ENCODE results near the gene MPV17. TPM values are rescaled to one million over a fixed set of nuclear protein-coding genes. Genes with fewer than 3 reads are reported as not detected.

Gene MPV17
- total RNA-seq, 1 experiment from 2014 or later, result 59.4 TPM

DNA sequence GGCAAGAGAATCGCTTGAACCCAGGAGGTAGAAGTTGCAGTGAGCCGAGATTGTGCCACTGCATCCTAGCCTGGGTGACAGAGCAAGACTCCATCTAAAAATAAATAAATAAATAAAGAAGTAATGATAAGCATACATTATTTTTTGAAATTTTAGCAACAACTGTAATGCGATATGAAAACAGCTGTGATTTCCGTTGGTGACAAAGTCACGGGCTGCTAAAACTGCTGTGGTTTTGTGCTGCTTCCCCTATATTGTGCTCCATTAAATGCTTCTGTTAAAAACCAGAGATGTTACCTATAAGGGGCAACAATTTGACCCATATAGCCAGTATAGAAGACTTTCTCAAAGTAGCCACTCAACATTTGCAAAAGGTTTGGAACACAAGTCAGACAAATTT, 32.3 kb downstream of the MPV17 start:
- TF ChIP-seq, protein P1, sequence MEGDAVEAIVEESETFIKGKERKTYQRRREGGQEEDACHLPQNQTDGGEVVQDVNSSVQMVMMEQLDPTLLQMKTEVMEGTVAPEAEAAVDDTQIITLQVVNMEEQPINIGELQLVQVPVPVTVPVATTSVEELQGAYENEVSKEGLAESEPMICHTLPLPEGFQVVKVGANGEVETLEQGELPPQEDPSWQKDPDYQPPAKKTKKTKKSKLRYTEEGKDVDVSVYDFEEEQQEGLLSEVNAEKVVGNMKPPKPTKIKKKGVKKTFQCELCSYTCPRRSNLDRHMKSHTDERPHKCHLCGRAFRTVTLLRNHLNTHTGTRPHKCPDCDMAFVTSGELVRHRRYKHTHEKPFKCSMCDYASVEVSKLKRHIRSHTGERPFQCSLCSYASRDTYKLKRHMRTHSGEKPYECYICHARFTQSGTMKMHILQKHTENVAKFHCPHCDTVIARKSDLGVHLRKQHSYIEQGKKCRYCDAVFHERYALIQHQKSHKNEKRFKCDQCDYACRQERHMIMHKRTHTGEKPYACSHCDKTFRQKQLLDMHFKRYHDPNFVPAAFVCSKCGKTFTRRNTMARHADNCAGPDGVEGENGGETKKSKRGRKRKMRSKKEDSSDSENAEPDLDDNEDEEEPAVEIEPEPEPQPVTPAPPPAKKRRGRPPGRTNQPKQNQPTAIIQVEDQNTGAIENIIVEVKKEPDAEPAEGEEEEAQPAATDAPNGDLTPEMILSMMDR (conservative IDR thresholded peaks at IDR 0.05), result no peak
- WGBS (ENCODE audit: extremely low coverage, insufficient read length, low lambda C conversion rate), result no CpG with 5 or more reads among the region's 5 CpGs
- Histone ChIP-seq H3K4ac (ENCODE audit: low read depth, low read length) (no peak overlapping the region), H4K5ac (ENCODE audit: insufficient read length, low read depth, low read length) (no peak overlapping the region), H3K79me1 (ENCODE audit: insufficient read depth, low read depth, low read length, poor library complexity, severe bottlenecking) (no peaks in the 10 kb centered on the region), H3K18ac (ENCODE audit: insufficient read length, low read depth, low read length) (no peak overlapping the region), H3K9ac (ENCODE audit: extremely low read depth, insufficient read length, low read length) (no peak overlapping the region), H3K23ac (ENCODE audit: insufficient read length, low read depth, low read length) (no peak overlapping the region), H3K56ac (ENCODE audit: insufficient read length, low read depth, low read length) (no peak overlapping the region), H3K27ac (ENCODE audit: insufficient read length, low read depth, low read length) (no peak overlapping the region), H2BK12ac (ENCODE audit: insufficient read length, low read depth, low read length) (no peak overlapping the region), H3K9me3 (ENCODE audit: control insufficient read depth, low read depth, low read length) (no peaks in the 10 kb centered on the region), H2BK15ac (ENCODE audit: low read depth, low read length) (no peak overlapping the region), H3T11ph (ENCODE audit: low read length) (no peak overlapping the region), H3K4me1 (ENCODE audit: insufficient read depth, low read length) (no peaks in the 10 kb centered on the region; the same call in 1 of the 2 replicates), H2AFZ (ENCODE audit: low read length) (no peak overlapping the region), H3K79me2 (ENCODE audit: insufficient read depth, low read length) (no peaks in the 10 kb centered on the region), H2BK120ac (ENCODE audit: low read depth, low read length, poor library complexity, severe bottlenecking) (no peak overlapping the region), H2BK5ac (ENCODE audit: insufficient read length, low read length) (no peak overlapping the region), H4K20me1 (ENCODE audit: control insufficient read depth, insufficient read depth, insufficient read length) (no peaks in the 10 kb centered on the region), H2AK5ac (ENCODE audit: insufficient read length, low read length) (no peak overlapping the region), H3K4me2 (ENCODE audit: insufficient read depth, insufficient read length, low read length) (no peak overlapping the region), H3K23me2 (ENCODE audit: insufficient read length, low read depth, low read length, poor library complexity, severe bottlenecking) (no peaks in the 10 kb centered on the region), H3K27me3 (ENCODE audit: insufficient read depth, low read length) (no peaks in the 10 kb centered on the region), H3K14ac (ENCODE audit: insufficient read depth, low read length) (no peak overlapping the region), H4K91ac (ENCODE audit: insufficient read length, low read depth, low read length) (no peak overlapping the region), H2BK20ac (ENCODE audit: low read depth, low read length, poor library complexity, severe bottlenecking) (no peak overlapping the region), H4K8ac (replicated peaks; ENCODE audit: insufficient read length, low read depth, low read length) (no peak overlapping the region)
- H3K27ac Mint-ChIP-seq, result no peak overlapping the region
- peaks cover 4% of the 10 kb centered on the region; the same call in 1 of the 2 replicates for H3K27me3 Mint-ChIP-seq (ENCODE audit: low read depth)
- peaks cover 23% of the 10 kb centered on the region in 2 experiments for H3K4me1 Mint-ChIP-seq
- no peaks in the 10 kb centered on the region for H3K9me3 Mint-ChIP-seq
- no peaks in the 10 kb centered on the region for H3K36me3 Mint-ChIP-seq (ENCODE audit: insufficient read depth in 1 of 3, low read depth in 3 of 3)
- DNase-seq, result no peak
- H3K4me3 Mint-ChIP-seq, result no peak overlapping the region
